GM19240 (cell line): ENCODE measurements around the gene HSD17B2.
"Not testable (repeated sequence)": the region's sequence is repeated elsewhere in the genome, so short reads cannot be mapped to it uniquely, and the experiment has no call there.

Experiments used
- DNase-seq: peaks from one replicate; pipeline ENCODE4 v3.0.0; 2011; ENCODE audit warnings: low spot score; ENCODE audit not compliant: insufficient read length

HSD17B2 gene, protein sequence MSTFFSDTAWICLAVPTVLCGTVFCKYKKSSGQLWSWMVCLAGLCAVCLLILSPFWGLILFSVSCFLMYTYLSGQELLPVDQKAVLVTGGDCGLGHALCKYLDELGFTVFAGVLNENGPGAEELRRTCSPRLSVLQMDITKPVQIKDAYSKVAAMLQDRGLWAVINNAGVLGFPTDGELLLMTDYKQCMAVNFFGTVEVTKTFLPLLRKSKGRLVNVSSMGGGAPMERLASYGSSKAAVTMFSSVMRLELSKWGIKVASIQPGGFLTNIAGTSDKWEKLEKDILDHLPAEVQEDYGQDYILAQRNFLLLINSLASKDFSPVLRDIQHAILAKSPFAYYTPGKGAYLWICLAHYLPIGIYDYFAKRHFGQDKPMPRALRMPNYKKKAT

DNA sequence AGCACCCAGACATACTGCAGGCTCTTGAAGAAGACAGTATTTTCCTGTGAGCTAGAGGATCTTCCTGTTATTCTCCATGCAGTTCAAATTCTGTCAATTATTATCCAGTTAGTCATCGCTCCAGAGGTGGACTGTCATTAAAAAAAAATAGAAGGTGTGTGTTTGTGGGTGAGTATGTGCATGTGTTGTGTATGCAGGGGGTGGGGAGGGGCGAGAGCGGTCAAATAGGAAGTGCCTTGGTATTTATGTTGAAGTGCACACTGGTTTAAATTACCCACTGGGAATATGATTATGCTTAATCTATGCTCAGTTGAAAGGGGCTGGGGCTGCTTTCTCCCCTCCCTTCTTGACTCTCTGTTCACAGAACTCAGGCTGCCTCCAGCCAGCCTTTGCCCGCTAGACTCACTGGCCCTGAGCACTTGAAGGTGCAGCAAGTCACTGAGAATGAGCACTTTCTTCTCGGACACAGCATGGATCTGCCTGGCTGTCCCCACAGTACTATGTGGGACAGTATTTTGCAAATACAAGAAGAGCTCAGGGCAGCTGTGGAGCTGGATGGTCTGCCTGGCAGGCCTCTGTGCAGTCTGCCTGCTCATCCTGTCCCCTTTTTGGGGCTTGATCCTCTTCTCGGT lies at the start of gene HSD17B2:
HSD17B2 (plus strand) TSS at position 273 of the 632 bp plus-strand sequence; CDS start at position 445, 172 bp downstream.
- DNase-seq = no peak

GRCh38 chr16:81987121-81987520 lies 47.9 kb upstream of the HSD17B2 start:
- DNase-seq = no peak

GRCh38 chr16:81987706-81988105 lies 47.3 kb upstream of the HSD17B2 start:
- DNase-seq = no peak

DNA sequence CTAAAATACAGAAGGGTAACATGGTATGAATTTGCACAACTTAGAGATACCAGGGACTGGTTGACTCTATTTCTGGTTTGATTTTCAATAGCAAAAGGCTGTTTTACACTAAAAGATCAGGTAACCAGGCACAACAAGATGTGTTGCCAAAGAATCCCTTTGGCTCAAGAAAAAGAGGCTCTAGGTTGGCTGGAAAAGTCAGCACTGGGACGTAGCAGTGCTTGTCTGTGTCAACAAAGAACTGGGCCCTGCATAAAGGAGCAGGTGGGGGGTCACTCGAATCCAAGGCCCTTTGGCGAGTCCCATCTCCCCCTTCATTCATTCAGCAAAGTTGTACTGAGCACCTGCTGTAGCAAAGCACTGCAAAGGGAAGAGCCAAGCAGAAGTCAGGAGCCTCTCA lies 42.2 kb upstream of the HSD17B2 start:
- DNase-seq = no peak

DNA sequence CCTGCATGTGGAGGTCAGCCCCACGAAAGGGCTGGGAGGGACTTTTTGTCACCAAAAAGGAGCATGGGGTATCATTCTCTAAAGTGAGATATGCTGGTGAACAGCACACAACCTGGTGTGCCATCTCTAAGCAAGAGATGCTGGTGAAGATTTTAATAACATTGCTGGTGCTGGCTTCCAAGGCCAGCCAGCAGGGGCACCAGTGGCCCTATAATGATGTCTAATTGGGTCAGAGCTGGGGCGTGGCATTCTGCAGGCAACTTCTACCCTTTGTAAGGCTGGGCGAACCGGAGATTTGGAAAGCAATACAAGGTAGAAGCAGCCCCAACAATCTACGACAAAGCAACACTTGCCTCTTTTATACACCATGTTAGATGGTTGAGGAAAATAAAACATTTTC lies 40.6 kb upstream of the HSD17B2 start:
- no peak for DNase-seq

GRCh38 chr16:81995651-81996050 lies 39.4 kb upstream of the HSD17B2 start:
- no peak for DNase-seq

DNA sequence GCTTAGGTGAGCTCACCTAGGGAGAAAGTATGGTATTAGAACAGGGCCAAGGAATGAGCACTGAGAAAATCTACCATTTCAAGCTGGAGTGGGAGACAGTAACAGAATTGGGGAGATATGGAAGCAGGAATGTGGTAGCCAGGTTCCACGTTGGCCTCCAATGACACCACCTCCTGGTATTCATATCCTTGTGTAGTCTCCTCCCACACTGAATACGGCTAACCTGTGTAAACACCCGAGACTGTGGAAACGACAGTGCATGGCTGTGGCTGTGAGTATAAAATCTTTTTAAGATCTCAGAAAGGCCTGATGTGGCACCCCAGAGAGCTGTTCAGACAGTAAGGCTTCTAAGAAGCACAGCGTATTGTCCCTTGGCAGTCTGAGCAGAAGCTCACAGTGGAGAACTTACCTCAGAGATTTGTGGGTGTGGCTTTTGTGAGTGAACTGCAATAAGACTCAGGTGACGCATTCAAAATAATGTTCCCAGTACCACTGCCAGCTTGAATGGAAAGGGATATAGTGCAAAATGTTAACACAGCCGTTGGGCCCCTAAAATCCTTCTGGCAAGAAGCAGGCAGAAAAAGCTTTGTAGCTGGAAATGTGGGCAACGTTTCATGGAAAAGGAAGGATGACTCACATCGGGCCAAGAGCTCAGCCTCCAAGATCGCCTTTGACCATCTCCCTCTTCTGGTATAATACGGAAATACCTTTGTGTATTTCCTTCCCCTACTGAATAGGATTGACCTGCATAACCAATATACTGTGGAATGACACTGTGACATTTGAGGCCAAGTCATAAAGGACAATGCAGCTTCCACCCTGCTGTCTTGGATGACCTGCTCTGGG lies 38.2 kb upstream of the HSD17B2 start:
- no peak for DNase-seq

- no peak for DNase-seq
Observed at GRCh38 chr16:81997738-81998137, 37.3 kb upstream of the HSD17B2 start.

DNA sequence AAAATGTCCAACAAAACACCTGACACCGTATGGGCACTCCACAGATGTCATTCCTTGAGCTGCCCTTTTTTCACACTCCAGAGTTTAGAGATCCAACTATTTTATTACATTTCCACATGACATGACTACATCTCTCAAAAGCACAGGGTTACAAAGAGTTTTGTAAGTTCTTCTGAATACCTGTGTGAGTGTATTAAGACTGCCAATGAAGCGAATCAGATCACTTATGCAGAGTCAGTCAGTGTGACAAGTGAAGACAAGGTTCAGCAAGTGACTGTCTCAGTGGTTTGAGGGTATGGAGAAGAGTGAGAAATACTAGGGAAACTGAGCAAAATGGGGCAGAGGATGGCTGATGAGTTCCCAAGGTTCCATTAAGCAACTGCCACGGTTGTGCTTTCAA lies 32.2 kb upstream of the HSD17B2 start:
- no peak for DNase-seq

DNA sequence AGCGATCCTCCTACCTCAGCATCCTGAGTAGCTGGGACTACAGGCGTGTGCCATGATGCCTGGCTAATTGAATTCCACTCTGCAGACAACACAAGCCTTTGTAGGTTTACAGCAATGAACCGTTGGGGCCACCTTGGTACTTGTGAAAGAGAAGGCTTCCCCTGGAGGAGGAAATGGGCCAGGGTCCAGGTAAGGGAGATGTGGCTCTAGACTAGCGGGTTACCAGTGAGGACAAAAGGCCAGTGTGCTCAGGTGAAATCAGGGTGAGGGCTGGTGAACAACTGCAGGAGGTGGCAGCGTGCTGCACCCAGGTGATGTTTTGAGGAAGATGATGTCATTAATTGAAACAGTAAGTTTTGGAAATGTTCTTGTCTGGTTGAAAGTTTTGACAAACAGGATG lies 30.5 kb upstream of the HSD17B2 start:
- DNase-seq = no peak

GRCh38 chr16:82005027-82005830 lies 29.8 kb upstream of the HSD17B2 start:
- DNase-seq = no peak

DNA sequence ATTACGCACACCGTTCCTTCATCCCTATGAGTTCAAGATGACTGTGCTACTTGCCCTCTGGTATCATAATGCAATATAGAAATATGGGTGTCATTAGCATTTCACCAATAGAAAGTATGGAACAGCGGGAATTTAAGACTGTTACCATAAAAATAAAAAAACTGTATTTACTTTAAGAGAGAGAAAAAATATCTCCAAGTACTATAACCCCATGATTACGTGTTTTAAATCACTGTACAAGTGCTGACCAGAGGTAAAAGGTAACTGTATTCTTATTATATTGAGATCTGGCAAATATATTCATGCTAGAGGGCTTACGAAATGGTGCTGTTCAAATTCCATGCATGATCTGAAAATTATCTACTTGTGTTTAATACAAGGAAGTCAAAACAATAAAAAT lies 29.0 kb upstream of the HSD17B2 start:
- no peak for DNase-seq

GRCh38 chr16:82007189-82007588 lies 27.9 kb upstream of the HSD17B2 start:
- DNase-seq = no peak

DNA sequence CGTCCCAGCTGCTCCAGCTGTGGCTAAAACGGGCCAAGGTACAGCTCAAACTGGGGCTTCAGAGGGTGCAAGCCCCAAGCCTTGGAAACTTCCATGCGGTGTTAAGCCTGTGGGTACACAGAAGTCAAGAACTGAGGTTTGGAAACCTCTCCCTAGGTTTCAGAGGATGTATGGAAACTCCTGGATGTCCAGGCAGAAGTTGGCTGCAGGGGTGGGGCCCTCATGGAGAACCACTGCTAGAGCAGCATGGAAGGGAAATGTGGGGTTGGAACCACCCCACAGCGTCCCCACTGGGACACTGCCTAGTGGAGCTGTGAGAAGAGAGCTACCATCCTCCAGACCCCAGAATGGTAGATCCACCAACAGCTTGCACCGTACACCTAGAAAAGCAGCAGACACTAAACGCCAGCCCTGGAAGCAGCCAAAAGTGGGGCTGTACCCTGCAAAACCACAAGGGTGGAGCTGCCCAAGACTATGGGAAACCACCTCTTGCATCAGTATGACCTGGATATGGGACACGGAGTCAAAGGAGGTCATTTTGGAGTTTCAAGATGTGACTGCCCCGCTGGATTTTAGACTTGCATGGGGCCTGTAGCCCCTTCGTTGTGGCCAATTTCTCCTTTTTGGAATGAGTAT lies 26.0 kb upstream of the HSD17B2 start:
- no peak for DNase-seq

DNA sequence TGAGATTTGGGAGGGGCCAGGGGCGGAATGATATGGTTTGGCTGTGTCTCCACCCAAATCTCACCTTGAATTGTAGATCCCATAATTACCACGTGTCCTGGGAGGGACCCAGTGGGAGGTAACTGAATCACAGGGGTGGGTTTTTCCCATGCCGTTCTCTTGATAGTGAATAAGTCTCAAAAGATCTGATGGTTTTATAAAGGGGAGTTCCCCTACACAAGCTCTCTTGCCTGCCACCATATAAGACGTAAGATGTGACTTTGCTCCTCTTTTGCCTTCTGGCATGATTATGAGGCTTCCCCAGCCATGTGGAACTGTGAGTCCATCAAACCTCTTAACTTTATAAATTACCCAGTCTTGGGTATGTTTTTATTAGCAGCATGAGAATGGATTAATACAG lies 25.3 kb upstream of the HSD17B2 start:
- DNase-seq = not testable (repeated sequence)

GRCh38 chr16:82010649-82011048 lies 24.4 kb upstream of the HSD17B2 start:
- no peak for DNase-seq

DNA sequence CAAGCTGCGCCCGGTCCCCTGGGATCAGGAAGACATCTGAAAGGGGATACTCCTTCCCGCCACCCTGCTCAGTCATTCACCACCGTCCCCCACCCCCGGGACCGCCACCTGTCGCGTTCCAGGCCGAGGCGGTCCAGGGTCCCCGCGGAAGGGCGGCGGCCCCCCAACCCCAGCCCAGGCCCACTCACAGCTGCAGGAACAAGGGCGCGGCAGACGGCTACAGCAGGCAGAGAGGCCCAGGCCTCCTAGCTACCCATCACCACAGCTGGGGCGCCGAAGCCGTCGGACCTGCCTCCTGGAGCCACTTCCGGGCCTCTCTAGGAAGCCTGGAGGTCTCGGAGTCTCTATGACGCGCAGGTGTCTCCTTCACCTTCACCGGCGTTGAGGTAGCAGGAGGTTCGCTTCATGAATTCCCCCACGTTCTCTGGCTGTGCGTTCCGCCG lies 23.8 kb upstream of the HSD17B2 start, which contains the start of gene SDR42E1:
SDR42E1 (minus strand) TSS at position 272 of the 443 bp plus-strand sequence. CDS start 10,612 bp downstream, outside the sequence.
- peak; percentile 11 for DNase-seq

DNA sequence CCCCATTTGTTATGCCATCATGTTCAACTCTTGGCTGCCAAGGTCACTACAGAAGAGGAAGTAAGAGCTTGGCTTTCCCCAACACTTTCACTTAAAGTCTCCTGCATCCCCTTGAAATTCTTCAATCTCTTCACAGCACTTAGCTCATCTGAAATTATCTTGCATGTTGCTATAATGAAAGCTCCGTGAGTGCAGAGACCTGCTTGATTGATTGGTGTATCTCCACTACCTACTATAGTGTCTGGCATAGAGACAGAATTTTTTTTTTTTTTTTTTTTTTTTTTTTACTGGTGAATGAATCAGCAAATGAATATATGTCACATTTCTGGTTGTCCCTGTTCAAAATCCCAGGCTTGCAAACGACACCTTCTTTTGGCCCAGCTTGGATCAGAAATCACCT lies 21.9 kb upstream of the HSD17B2 start:
- DNase-seq = no peak

GRCh38 chr16:82016263-82016662 lies 18.8 kb upstream of the HSD17B2 start:
- no peak for DNase-seq

- DNase-seq = no peak
Observed at GRCh38 chr16:82016964-82017363, 18.1 kb upstream of the HSD17B2 start.
